Colonic mucosa (tissue), 4 donors: ENCODE data around the gene CCL24. TPM values are rescaled to one million over a fixed set of nuclear protein-coding genes. Genes with fewer than 3 reads are reported as not detected.

Source experiments
- DNase-seq: peaks from one replicate; pipeline ENCODE4 v3.0.0-alpha.2; 2020
- H3K27ac ChIP-seq: fragments of 200-600 bp; one replicate; pipeline ENCODE4 v1.8.0; 2021
- H3K27me3 ChIP-seq: fragments of 200-600 bp; one replicate; pipeline ENCODE4 v1.8.0; 2021
- H3K36me3 ChIP-seq: fragments of 200-600 bp; one replicate; pipeline ENCODE4 v1.8.0; 2021
- H3K4me1 ChIP-seq: fragments of 200-600 bp; one replicate; pipeline ENCODE4 v1.8.0; 2021; ENCODE audit warnings: mild to moderate bottlenecking
- H3K4me3 ChIP-seq: fragments of 200-600 bp; one replicate; pipeline ENCODE4 v1.8.0; 2021
- H3K9ac ChIP-seq, 2 donors: one replicate each; pipeline ENCODE4 v1.7.0; 2013; ENCODE audit warnings: control low read depth in 2 of 2, low read depth in 2 of 2, low read length in 2 of 2
- H3K9me3 ChIP-seq: fragments of 200-600 bp; one replicate; pipeline ENCODE4 v1.8.0; 2021
- intact Hi-C: fragments of 100-400 bp; cut with DNase I; formaldehyde crosslinking; loops from one replicate; pipeline ENCODE4 v1.14.1; 2022
- total RNA-seq, 2 donors: library from RNA; stranded (reverse); fragmentation: NEBNext Ultra II Directional in 1 of 2; extraction: Animal tissue kit (Norgen Biotek cat#: 25700) in 1 of 2; gene quantifications; one replicate each; pipeline ENCODE4 v1.2.1, GENCODE V29; 2021
- TF ChIP-seq, protein P1 (sequence below): fragments of 200-600 bp; IDR thresholded peaks from one replicate; pipeline ENCODE4 v1.8.0; 2022; ENCODE audit warnings: antibody characterized with exemption, mild to moderate bottlenecking
- donor health status: healthy.
- donor health status: DM: no; HTN: no; CAD: no.
- donor health status: DM: no; HTN: no; CAD: no.

Gene CCL24
- total RNA-seq, 2 donors from 2014 or later, result 15.7 to 18.4 TPM

GRCh38 chr7:75804004-75804403 is 9.6 kb downstream of the CCL24 start:
- Histone ChIP-seq H3K27ac (no peak overlapping the region), H3K4me3 (no peak overlapping the region), H3K4me1 (no peaks in the 10 kb centered on the region), H3K9ac (no peak overlapping the region), H3K36me3 (no peaks in the 10 kb centered on the region), H3K27me3 (no peaks in the 10 kb centered on the region), H3K9me3 (no peaks in the 10 kb centered on the region)
- no peak for DNase-seq
- intact Hi-C loops, result no loop called here
- TF ChIP-seq, protein P1, sequence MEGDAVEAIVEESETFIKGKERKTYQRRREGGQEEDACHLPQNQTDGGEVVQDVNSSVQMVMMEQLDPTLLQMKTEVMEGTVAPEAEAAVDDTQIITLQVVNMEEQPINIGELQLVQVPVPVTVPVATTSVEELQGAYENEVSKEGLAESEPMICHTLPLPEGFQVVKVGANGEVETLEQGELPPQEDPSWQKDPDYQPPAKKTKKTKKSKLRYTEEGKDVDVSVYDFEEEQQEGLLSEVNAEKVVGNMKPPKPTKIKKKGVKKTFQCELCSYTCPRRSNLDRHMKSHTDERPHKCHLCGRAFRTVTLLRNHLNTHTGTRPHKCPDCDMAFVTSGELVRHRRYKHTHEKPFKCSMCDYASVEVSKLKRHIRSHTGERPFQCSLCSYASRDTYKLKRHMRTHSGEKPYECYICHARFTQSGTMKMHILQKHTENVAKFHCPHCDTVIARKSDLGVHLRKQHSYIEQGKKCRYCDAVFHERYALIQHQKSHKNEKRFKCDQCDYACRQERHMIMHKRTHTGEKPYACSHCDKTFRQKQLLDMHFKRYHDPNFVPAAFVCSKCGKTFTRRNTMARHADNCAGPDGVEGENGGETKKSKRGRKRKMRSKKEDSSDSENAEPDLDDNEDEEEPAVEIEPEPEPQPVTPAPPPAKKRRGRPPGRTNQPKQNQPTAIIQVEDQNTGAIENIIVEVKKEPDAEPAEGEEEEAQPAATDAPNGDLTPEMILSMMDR, result no peak

GRCh38 chr7:75802552-75802821 is 11.1 kb downstream of the CCL24 start:
- Histone ChIP-seq H3K4me1 (no peaks in the 10 kb centered on the region), H3K27me3 (no peaks in the 10 kb centered on the region), H3K9ac (no peak overlapping the region), H3K9me3 (no peaks in the 10 kb centered on the region), H3K4me3 (no peak overlapping the region), H3K36me3 (no peaks in the 10 kb centered on the region), H3K27ac (no peak overlapping the region)
- no peak for DNase-seq
- TF ChIP-seq, protein P1, result no peak
- intact Hi-C loops, result no loop called here

- intact Hi-C loops, result no loop called here
- TF ChIP-seq, protein P1, result no peak
- Histone ChIP-seq H3K4me1 (no peaks in the 10 kb centered on the region), H3K9me3 (no peaks in the 10 kb centered on the region), H3K27me3 (no peaks in the 10 kb centered on the region), H3K4me3 (no peak overlapping the region), H3K9ac (no peak overlapping the region), H3K36me3 (no peaks in the 10 kb centered on the region), H3K27ac (no peak overlapping the region)
- DNase-seq, result peak; percentile 48
These were observed 14.8 kb downstream of the CCL24 start for GRCh38 chr7:75798770-75799169.

GRCh38 chr7:75796420-75796819 is 17.2 kb downstream of the CCL24 start:
- no peaks in the 10 kb centered on the region for H3K9me3 ChIP-seq
- intact Hi-C loops, result no loop called here
- no peak overlapping the region for H3K27ac ChIP-seq
- TF ChIP-seq, protein P1, result no peak
- no peak overlapping the region for H3K9ac ChIP-seq
- no peak overlapping the region for H3K4me3 ChIP-seq
- no peak for DNase-seq
- H3K4me1 ChIP-seq, result no peaks in the 10 kb centered on the region
- H3K27me3 ChIP-seq, result no peaks in the 10 kb centered on the region
- H3K36me3 ChIP-seq, result no peaks in the 10 kb centered on the region

DNA sequence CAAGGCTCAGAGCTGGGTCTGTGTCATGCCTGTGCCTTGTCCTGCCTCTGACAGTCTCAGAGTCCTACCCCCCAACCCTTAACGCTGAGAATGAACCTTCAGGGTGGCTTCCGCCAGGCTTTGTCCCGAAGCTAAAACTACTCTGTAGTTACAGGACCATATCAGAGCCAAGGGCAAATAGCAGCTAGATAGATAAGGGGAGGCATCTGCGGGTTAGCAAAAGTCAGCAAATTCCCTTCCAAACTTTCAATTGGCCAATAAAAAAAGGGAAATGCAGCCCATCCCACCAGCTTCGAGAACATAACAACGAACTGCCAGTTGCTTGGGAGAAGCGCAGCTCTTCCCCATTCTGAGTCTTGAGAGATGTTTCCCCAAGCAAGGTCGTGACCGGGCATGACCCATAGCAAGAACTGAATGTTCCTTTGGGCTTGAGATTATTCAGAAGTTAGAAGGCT is 17.7 kb downstream of the CCL24 start:
- H3K27ac ChIP-seq, result no peak overlapping the region
- peak; percentile 27 for DNase-seq
- intact Hi-C loops, result no loop called here

More for the DNA sequence above, 17.7 kb downstream of the CCL24 start:
- no peaks in the 10 kb centered on the region for H3K4me1 ChIP-seq
- H3K36me3 ChIP-seq, result no peaks in the 10 kb centered on the region
- H3K27me3 ChIP-seq, result no peaks in the 10 kb centered on the region
- H3K9me3 ChIP-seq, result no peaks in the 10 kb centered on the region
- H3K4me3 ChIP-seq, result no peak overlapping the region
- TF ChIP-seq, protein P1, result no peak
- H3K9ac ChIP-seq, result peak overlapping the region in 1 of 2 donors; percentile 2
